Heart left ventricle (tissue), 16 donors: ENCODE results near the gene BRICD5. TPM values are rescaled to one million over a fixed set of nuclear protein-coding genes. Genes with fewer than 3 reads are reported as not detected.
A peak's percentile ranks its signal among the peaks of the same experiment; 100 is the strongest.

Experiments used
- ATAC-seq, 4 donors: fragments of 200-7000 bp; cut with Tn5 transposase; one replicate each; pipeline ENCODE4 v1.9.1; 2020 to 2022; ENCODE audit warnings: moderate library complexity in 4 of 4, mild to moderate bottlenecking in 3 of 4, moderate number of reproducible peaks in 1 of 4
- DNase-seq, 5 donors: peaks; one replicate each; pipeline ENCODE4 v3.0.0-alpha.2; 2020
- H3K27ac ChIP-seq, 12 donors: fragments of 200-600 bp; sonication (generic) in 4 of 12; one replicate each; pipeline versions ENCODE4 v1.5.0 to v1.8.0; 2016 to 2022; ENCODE audit warnings: mild to moderate bottlenecking in 2 of 12
- H3K27me3 ChIP-seq, 9 donors: fragments of 200-600 bp; sonication (generic) in 2 of 9; one replicate each; pipeline versions ENCODE4 v1.5.1 to v1.8.0; 2016 to 2022; ENCODE audit warnings: mild to moderate bottlenecking in 3 of 9
- H3K36me3 ChIP-seq, 9 donors: fragments of 200-600 bp; sonication (generic) in 2 of 9; one replicate each; pipeline versions ENCODE4 v1.5.0 to v1.8.0; 2018 to 2022; ENCODE audit warnings: mild to moderate bottlenecking in 2 of 9
- H3K4me1 ChIP-seq, 12 donors: fragments of 200-600 bp; sonication (generic) in 4 of 12; one replicate each; pipeline versions ENCODE4 v1.5.0 to v1.8.0; 2016 to 2022; ENCODE audit warnings: mild to moderate bottlenecking in 3 of 12
- H3K4me3 ChIP-seq, 12 donors: fragments of 200-600 bp; sonication (generic) in 4 of 12; one replicate each; pipeline versions ENCODE4 v1.5.0 to v1.8.0; 2017 to 2022; ENCODE audit warnings: mild to moderate bottlenecking in 9 of 12, moderate library complexity in 4 of 12
- H3K9me3 ChIP-seq, 12 donors: fragments of 200-600 bp; sonication (generic) in 4 of 12; one replicate each; pipeline versions ENCODE4 v1.5.0 to v1.8.0; 2016 to 2022; ENCODE audit warnings: mild to moderate bottlenecking in 1 of 12
- CTCF ChIP-seq, 12 donors: fragments of 200-600 bp; sonication (generic) in 4 of 12; IDR thresholded peaks; one replicate each; pipeline versions ENCODE4 v1.5.0 to v1.8.0; 2018 to 2022; ENCODE audit warnings: antibody characterized with exemption in 12 of 12, mild to moderate bottlenecking in 5 of 12
- POLR2A ChIP-seq, 2 donors: fragments of 450-650 bp; IDR thresholded peaks; one replicate each; pipeline ENCODE4 v1.6.1; 2017; ENCODE audit warnings: antibody characterized with exemption in 2 of 2, mild to moderate bottlenecking in 2 of 2, moderate library complexity in 2 of 2
- WGBS, 4 donors: extraction: QIAGEN DNeasy Blood & Tissue Kit in 2 of 4; methylation state at CpG; one replicate each; pipeline versions ENCODE4 v1.1.5 to v1.1.7; 2013 to 2018; 5-methylcytosine and 5-hydroxymethylcytosine counted together
- intact Hi-C, 10 donors: fragments of 100-400 bp; cut with DNase I; formaldehyde crosslinking; loops; one replicate each; pipeline versions ENCODE4 v1.11.1 to v1.14.2; 2022
- polyA plus RNA-seq, 2 donors: library from polyadenylated mRNA; stranded (reverse); fragments of 200-250 nt; gene quantifications; one replicate each; pipeline ENCODE4 v1.2.3, GENCODE V29; 2013
- total RNA-seq, 9 donors: library from RNA; depleted of rRNA in 2 of 9; stranded (reverse); fragments of >200 nt in 2 of 9; fragmentation: NEBNext Ultra II Directional in 3 of 9; extraction: Animal tissue kit (Norgen Biotek cat#: 25700) in 3 of 9; gene quantifications; one replicate each; pipeline versions ENCODE4 v1.1.0 to v1.2.4, GENCODE V29; 2016 to 2023
- donor health status: ischemic (EF 13 %, LVEDD 7.1; RV severe dilation, severe dysfunction).
- donor health status: healthy with polysubstance abuse.
- donor health status: DM: no; HTN: yes; CAD: no.
- donor health status: DM: no; HTN: no; CAD: no.
- donor health status: ischemic (EF 25% LVEDD 6.9; RV normal size, moderate dysfunction).
- donor health status: ischemic (EF 25% LVEDD 5.7; RV mildly dilated, moderate dysfunction).
- donor health status: healthy.
- donor health status: DM: yes; HTN: yes; CAD: no.
- donor health status: ischemic (EF 35%, LVEDD 5.7; RV mildly dilated, moderate dysfunction).
- donor health status: nonischemic (EF 11% LVEDD 7.7; RV severe dilation, severe dysfunction).
- donor health status: DM: yes; HTN: yes; CAD: no.
- donor health status: PGD.
- donor health status: ischemic (EF 29% LVEDD 5.4; RV normal size, mild dysfunction).
- donor health status: nonischemic (EF 23%, LVEDD 6.1; RV moderate dilation, normal function).

BRICD5 gene
- total and polyA plus RNA-seq, 11 donors: 1.7 to 11.7 (median 5.5) TPM

GRCh38 chr16:2195322-2196161 lies 15.1 kb downstream of the BRICD5 start:
- intact Hi-C loops: loop anchor here in 1 of 10 donors (10.0 kb wide), 1 partner anchor 299 kb away; no protein-coding TSS in a partner anchor
- Histone ChIP-seq H3K36me3 (no peaks in the 10 kb centered on the region), H3K4me1 (peaks cover 0 to 24% (median 8%) of the 10 kb centered on the region in 12 donors), H3K4me3 (peak overlapping the region; percentile 12 to 63 (median 38)), H3K9me3 (no peaks in the 10 kb centered on the region), H3K27me3 (peaks cover 8 to 45% (median 23%) of the 10 kb centered on the region in 9 donors), H3K27ac (no peak overlapping the region)
- DNase-seq (no peak), ATAC-seq (peak in 1 of 4 donors; percentile 3)
- WGBS, 4 donors: 5 to 10% (median 7%) methylated on average over 2 to 49 of the region's 49 CpGs
- TF ChIP-seq POLR2A (IDR thresholded peaks at IDR 0.05): no peak
- no peak for TF ChIP-seq CTCF (IDR thresholded peaks at IDR 0.05)

- peaks cover 0 to 24% (median 8%) of the 10 kb centered on the region in 12 donors for H3K4me1 ChIP-seq
- WGBS, 4 donors: 29 to 46% (median 36%) methylated on average over 7 to 10 of the region's 10 CpGs
- peaks cover 8 to 45% (median 23%) of the 10 kb centered on the region in 9 donors for H3K27me3 ChIP-seq
- H3K4me3 ChIP-seq: no peak overlapping the region
- DNase-seq (no peak), ATAC-seq (peak in 3 of 4 donors; percentile 31 to 41 (median 31))
- no peaks in the 10 kb centered on the region for H3K36me3 ChIP-seq
- no peak overlapping the region for H3K27ac ChIP-seq
- H3K9me3 ChIP-seq: no peaks in the 10 kb centered on the region
- TF ChIP-seq POLR2A (IDR thresholded peaks at IDR 0.05) (no peak), CTCF (IDR thresholded peaks at IDR 0.05) (peak in 7 of 12 donors; percentile 11 to 40 (median 19))
- intact Hi-C loops: loop anchor here in 1 of 10 donors (10.0 kb wide), 1 partner anchor 300 kb away; no protein-coding TSS in a partner anchor
Observed at GRCh38 chr16:2194852-2195321, 15.8 kb downstream of the BRICD5 start.

GRCh38 chr16:2194166-2194834 lies 16.4 kb downstream of the BRICD5 start:
- Histone ChIP-seq H3K9me3 (no peaks in the 10 kb centered on the region), H3K4me3 (no peak overlapping the region), H3K27me3 (peaks cover 8 to 45% (median 23%) of the 10 kb centered on the region in 9 donors), H3K36me3 (no peaks in the 10 kb centered on the region), H3K27ac (no peak overlapping the region), H3K4me1 (peaks cover 0 to 24% (median 8%) of the 10 kb centered on the region in 12 donors)
- DNase-seq (no peak), ATAC-seq (no peak)
- intact Hi-C loops: loop anchor here in 1 of 10 donors (10.0 kb wide), 1 partner anchor 301 kb away; no protein-coding TSS in a partner anchor
- TF ChIP-seq POLR2A (IDR thresholded peaks at IDR 0.05): no peak
- TF ChIP-seq CTCF (IDR thresholded peaks at IDR 0.05): no peak
- WGBS, 4 donors: 75 to 79% (median 77%) methylated on average over 15 to 16 of the region's 16 CpGs

- 47 to 66% (median 56%) methylated on average over 9 to 11 of the region's 11 CpGs for WGBS, 4 donors
- Histone ChIP-seq H3K9me3 (no peaks in the 10 kb centered on the region), H3K4me1 (peaks cover 0 to 20% (median 8%) of the 10 kb centered on the region in 12 donors), H3K36me3 (no peaks in the 10 kb centered on the region), H3K4me3 (no peak overlapping the region), H3K27ac (no peak overlapping the region), H3K27me3 (peaks cover 8 to 25% (median 16%) of the 10 kb centered on the region in 9 donors)
- ATAC-seq: peak in 3 of 4 donors; percentile 31 to 58 (median 31)
- TF ChIP-seq POLR2A (IDR thresholded peaks at IDR 0.05) (no peak), CTCF (IDR thresholded peaks at IDR 0.05) (no peak)
- DNase-seq: peak in 1 of 5 donors; percentile 56
- intact Hi-C loops: loop anchor here in 1 of 10 donors (10.0 kb wide), 1 partner anchor 303 kb away; no protein-coding TSS in a partner anchor
Observed at GRCh38 chr16:2191446-2191706, 19.3 kb downstream of the BRICD5 start.
